ENCODE results near the gene GINS2. TPM values are rescaled to one million over a fixed set of nuclear protein-coding genes. Genes with fewer than 3 reads are reported as not detected.

Gene GINS2
- polyA plus RNA-seq, 4 donors: 19.0 to 22.7 (median 20.8) TPM

DNA sequence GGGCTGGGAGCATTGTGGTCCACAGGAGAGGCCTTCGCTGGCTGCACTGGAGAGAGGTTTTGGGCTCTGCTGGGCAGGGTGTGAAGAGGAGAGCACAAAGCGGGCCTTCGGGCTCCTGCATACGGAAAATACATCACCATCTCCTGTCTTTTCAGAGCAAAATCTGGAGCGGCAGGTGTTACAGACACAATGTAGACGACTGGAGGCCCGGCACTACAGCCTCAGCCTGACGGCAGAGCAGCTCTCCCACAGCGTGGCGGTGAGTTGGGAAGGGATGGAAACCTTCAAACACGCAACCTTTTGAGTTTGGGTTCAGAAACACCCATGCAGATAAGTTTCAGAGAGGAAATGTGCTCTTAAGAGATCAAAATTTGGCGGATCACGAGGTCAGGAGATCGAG lies 17.9 kb downstream of the GINS2 start:
- no peak for DNase-seq (ENCODE audit: low read depth in 4 of 4, low spot score in 3 of 4)

DNA sequence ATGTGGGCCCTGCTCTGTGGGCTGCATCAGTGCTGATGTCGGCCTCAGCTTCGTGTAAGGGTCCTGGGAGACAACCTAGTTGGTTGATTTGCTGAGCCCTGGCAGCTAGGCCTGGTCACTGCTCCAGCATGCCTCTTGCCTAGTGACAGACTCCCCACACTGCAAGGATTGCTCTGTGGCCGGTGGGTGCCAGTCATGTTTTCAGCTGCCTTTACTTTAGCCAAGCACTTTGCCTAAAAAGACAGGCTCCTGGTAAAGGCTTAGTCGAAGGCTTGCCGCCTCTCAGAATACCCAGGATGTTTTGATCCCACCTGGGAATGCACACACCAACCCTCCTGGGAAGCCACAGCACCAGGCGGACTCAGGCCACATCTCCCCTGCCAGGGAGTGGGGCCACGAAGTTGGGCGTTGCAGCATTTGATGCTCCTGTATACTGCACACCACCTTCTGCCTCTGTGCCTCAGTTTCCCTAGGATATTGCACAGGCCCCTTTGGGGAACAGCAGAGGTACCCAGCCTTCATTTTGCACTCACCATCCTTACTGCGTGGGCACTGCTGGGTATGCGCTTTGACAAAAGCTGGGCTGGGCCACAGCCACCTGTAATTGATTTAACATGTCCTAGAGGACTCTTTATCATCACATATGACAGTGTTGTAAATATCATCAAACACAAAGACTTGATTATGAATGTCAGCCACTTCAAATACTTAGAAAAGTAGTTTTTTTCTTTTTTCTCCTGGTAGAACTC lies 19.9 kb downstream of the GINS2 start:
- no peak for DNase-seq (ENCODE audit: low read depth in 4 of 4, low spot score in 3 of 4)

DNA sequence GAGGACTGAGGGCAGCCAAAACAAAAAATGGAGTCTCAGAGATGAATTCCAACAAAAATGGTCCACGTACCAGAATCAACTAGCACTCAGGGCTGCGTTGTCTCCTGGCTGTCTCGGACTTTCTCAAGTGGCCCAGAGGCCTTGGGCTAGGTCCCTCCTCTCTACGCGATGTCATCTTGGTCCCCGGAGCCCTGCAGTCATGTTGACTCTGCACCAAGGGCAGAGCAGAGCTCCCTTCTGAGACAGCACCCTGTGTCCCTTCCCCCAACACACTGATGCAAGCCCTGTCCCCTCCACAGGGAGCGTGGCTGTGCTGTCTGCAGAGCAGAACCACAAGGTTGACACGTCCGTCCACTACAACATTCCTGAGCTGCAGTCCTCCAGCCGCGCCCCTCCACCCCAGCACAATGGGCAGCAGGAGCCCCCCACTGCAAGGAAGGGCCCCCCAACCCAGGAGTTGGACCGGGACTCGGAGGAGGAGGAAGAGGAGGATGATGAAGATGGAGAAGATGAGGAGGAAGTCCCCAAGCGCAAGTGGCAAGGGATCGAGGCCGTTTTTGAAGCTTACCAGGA lies 20.8 kb downstream of the GINS2 start:
- DNase-seq (ENCODE audit: low read depth in 4 of 4, low spot score in 3 of 4): no peak

DNA sequence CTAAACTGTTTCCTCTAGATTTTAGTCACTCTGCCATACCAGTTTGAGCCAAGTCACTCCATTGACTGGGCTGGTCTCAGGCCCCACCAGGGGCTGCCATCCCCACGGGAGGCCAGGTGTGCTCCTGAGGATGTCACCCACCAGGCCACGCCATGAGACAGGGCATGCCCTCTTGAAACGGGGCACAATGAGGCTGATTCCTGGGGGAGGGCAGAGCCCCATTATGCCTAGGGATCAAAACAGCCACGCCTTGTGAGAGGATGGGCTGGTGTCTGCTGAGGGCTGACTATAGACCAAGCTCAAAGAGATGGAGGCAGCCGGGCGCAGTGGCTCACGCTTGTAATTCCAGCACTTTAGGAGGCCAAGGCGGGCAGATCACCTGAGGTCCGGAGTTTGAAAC lies 21.5 kb downstream of the GINS2 start:
- no peak for DNase-seq (ENCODE audit: low read depth in 4 of 4, low spot score in 3 of 4)

DNA sequence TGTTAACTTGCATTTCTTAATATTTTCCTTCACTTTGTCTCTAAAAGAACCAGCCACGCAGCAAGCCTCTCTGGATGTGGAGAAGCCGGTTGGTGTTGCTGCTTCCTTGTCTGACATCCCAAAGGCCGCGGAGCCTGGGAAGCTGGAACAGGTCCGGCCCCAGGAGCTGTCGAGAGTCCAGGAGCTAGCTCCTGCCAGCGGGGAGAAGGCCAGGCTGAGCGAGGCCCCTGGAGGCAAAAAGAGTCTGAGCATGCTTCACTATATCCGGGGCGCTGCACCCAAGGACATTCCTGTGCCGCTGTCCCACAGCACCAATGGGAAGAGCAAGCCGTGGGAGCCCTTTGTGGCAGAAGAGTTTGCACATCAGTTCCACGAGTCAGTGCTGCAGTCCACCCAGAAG lies 22.8 kb downstream of the GINS2 start:
- no peak for DNase-seq (ENCODE audit: low read depth in 4 of 4, low spot score in 3 of 4)

GRCh38 chr16:85665373-85665740 lies 23.4 kb downstream of the GINS2 start:
- DNase-seq (ENCODE audit: low read depth in 4 of 4, low spot score in 3 of 4): no peak

- no peak for DNase-seq (ENCODE audit: low read depth in 4 of 4, low spot score in 3 of 4)
These were observed 24.0 kb downstream of the GINS2 start for GRCh38 chr16:85664580-85665372.

GRCh38 chr16:85663891-85664321 lies 24.8 kb downstream of the GINS2 start:
- DNase-seq (ENCODE audit: low read depth in 4 of 4, low spot score in 3 of 4): no peak

DNA sequence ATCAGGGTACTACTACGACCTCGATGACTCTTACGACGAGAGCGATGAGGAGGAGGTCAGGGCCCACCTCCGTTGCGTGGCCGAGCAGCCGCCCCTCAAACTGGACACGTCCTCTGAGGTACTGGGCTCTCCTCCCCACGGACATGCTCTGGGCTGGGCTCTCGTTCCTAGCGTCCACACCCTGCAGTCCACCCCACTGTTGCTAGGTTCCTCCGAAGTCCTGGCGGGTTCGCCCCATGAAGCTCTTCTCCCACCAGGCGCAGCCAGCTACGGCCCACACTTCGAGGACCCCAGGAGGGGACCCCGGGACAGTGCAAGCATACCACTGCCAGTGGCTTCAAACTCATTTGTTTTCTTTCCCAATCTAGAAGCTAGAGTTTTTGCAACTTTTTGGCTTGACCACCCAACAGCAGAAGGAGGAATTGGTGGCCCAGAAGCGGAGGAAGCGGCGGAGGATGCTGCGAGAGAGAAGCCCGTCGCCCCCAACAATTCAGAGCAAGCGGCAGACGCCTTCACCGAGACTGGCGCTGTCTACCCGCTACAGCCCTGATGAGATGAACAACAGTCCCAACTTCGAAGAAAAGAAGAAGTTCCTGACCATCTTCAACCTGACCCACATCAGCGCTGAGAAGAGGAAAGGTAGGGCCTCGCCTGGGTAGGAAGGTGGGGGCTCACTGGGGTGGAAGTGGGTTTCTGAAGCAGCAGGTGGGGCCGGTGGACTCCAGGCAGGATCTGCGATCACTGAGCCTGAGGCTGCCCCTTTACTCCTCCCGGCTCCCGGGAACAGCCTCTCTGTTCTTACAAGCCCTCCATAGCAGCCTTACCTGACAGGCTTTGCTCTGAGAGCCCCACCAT lies 25.6 kb downstream of the GINS2 start:
- DNase-seq (ENCODE audit: low read depth in 4 of 4, low spot score in 3 of 4): no peak

GRCh38 chr16:85662482-85662812 lies 26.3 kb downstream of the GINS2 start:
- no peak for DNase-seq (ENCODE audit: low read depth in 4 of 4, low spot score in 3 of 4)

GRCh38 chr16:85661740-85662481 lies 26.8 kb downstream of the GINS2 start:
- no peak for DNase-seq (ENCODE audit: low read depth in 4 of 4, low spot score in 3 of 4)

- no peak for DNase-seq (ENCODE audit: low read depth in 4 of 4, low spot score in 3 of 4)
These were observed 27.7 kb downstream of the GINS2 start for GRCh38 chr16:85660843-85661739.

- DNase-seq (ENCODE audit: low read depth in 4 of 4, low spot score in 3 of 4): no peak
These were observed 28.8 kb downstream of the GINS2 start for GRCh38 chr16:85659805-85660511.

- DNase-seq (ENCODE audit: low read depth in 4 of 4, low spot score in 3 of 4): no peak
These were observed 29.4 kb downstream of the GINS2 start for GRCh38 chr16:85659336-85659735.

GRCh38 chr16:85658504-85659326 lies 30.0 kb downstream of the GINS2 start:
- no peak for DNase-seq (ENCODE audit: low read depth in 4 of 4, low spot score in 3 of 4)

DNA sequence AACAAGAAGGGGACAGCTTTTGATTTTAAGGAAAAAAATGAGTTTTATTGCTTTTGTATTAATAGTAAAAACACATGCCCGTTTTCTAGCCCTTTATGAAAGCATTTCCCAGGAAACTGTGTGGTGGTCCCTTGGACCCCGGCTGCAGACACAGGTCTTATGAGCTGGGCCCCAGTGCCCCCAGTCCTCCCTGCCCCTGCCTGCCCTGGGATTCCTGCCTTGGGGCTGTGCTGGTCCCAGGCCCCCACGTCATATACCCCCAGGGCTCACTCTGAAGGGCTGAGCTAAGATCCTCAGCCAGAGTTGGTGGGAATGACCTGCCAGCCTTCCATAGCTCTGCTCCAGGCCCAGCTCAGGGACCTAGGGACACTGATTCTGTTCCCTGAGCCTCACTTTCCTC lies 30.8 kb downstream of the GINS2 start:
- no peak for DNase-seq (ENCODE audit: low read depth in 4 of 4, low spot score in 3 of 4)

DNA sequence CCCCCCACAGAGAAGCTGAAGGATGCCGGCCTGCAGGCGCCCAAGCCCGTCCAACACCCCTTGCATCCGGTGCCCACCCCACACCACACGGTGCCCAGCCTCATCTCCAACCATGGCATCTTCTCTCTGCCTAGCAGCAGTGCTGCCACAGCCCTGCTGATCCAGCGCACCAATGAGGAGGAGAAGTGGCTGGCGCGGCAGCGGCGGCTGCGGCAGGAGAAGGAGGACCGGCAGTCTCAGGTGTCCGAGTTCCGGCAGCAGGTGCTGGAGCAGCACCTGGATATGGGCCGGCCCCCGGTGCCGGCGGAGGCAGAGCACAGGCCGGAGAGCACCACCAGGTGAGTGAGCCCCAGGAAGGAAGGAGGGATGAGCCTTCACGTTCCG lies 31.5 kb downstream of the GINS2 start:
- DNase-seq (ENCODE audit: low read depth in 4 of 4, low spot score in 3 of 4): no peak
